Motor neuron (in vitro differentiated cells): ENCODE data around the gene TUBB3. TPM values are rescaled to one million over a fixed set of nuclear protein-coding genes. Genes with fewer than 3 reads are reported as not detected.

ENCODE experiments used
- ATAC-seq, 8 experiments: fragments of 200-7000 bp; cut with Tn5 transposase; replicated peaks in 6 of 8; 2 replicates each; pipeline ENCODE4 v1.8.0; 2021; ENCODE audit warnings: mild to moderate bottlenecking in 8 of 8, moderate library complexity in 8 of 8
- H3K27ac ChIP-seq, 2 donors: fragments of 250-450 bp; sonication (Bioruptor Pico); 2 replicates each; pipeline ENCODE4 v1.9.0; 2021; ENCODE audit warnings: antibody characterized with exemption in 2 of 2, mild to moderate bottlenecking in 2 of 2, moderate library complexity in 1 of 2
- H3K4me1 ChIP-seq, 2 donors: fragments of 250-450 bp; sonication (Bioruptor Pico); replicated peaks in 1 of 2; 2 replicates each; pipeline ENCODE4 v1.6.1; 2021; ENCODE audit warnings: antibody characterized with exemption in 2 of 2, mild to moderate bottlenecking in 2 of 2, moderate library complexity in 1 of 2
- H3K4me3 ChIP-seq, 5 donors: fragments of 250-450 bp; sonication (Bioruptor Pico); 2 replicates each; pipeline ENCODE4 v1.9.0; 2021; ENCODE audit warnings: antibody characterized with exemption in 5 of 5, mild to moderate bottlenecking in 5 of 5, moderate library complexity in 4 of 5
- WGBS, 10 experiments: fragments of 450-650 bp; shearing (Covaris generic); methylation state at CpG; one replicate each; pipeline ENCODE4 v1.0.0; 2022; 5-methylcytosine and 5-hydroxymethylcytosine counted together
- in situ Hi-C, 9 experiments: fragments of 400-800 bp; cut with MboI; loops; one replicate each; pipeline ENCODE4 v1.15.0; 2021; ENCODE audit warnings: low sequenced_read_pairs in 9 of 9, low pct_unique_long_range_greater_than_20kb in 2 of 9; ENCODE audit not compliant: unreplicated experiment in 9 of 9
- total RNA-seq, 8 experiments: library from RNA; unstranded; fragments of 300-600 nt; gene quantifications; 2 replicates each; pipeline versions ENCODE4 v1.2.3 to v1.2.4, GENCODE V29; 2022

TUBB3 gene
- total RNA-seq, 8 experiments from 2014 or later: 34.7 to 2,215 (median 670) TPM

DNA sequence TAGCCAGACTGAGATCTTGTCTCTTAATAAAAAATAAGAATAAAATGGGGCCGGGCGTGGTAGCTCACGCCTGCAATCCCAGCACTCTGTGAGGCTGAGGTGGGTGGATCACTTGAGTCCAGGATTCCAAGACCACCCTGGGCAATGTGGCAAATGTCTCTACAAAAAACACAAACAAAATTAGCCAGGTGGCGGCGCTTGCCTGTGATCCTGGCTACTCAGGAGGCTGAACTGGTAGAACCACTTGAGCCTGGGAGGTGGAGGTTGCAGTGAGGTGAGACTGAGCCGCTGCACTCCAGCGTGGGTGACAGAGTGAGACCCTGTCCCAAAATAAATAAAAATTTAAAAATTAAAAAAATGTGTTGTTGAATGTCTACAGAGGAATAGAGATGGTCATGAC lies 22.5 kb downstream of the TUBB3 start:
- no peak for ATAC-seq
- in situ Hi-C loops: no loop called here
- H3K27ac ChIP-seq: no peak overlapping the region
- H3K4me1 ChIP-seq: peaks cover 9% of the 10 kb centered on the region in 2 donors
- WGBS, 10 experiments: 18 to 88% (median 59%) methylated on average over 2 to 7 of the region's 7 CpGs; no CpG with 5 or more reads in 3 of the 10 experiments
- H3K4me3 ChIP-seq: no peak overlapping the region

DNA sequence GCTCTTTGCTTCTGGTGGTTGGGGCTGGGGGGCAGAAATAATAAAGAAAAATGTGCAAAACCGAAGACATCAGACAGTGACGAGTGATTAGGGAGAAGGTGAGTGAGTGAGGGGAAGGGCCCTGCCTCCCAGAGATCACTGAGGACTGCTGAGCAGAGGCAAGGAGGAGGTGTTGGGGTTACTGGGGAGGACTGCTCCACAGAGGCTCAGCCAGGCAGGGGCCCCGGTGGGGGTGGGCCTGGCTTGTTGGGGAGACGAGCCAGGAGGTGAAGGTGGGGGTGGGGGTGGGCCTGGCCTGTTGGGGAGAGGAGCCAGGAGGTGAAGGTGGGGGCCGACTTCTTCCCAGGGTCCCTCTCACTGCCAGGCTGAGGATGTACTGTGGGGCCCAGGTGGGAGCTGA lies 23.4 kb downstream of the TUBB3 start:
- in situ Hi-C loops: no loop called here
- ATAC-seq: no peak
- H3K4me3 ChIP-seq: no peak overlapping the region
- H3K4me1 ChIP-seq: peaks cover 9% of the 10 kb centered on the region in 2 donors
- 65 to 93% (median 72%) methylated on average over 1 to 2 of the region's 5 CpGs; no CpG with 5 or more reads in 3 of the 10 experiments for WGBS, 10 experiments
- no peak overlapping the region for H3K27ac ChIP-seq

DNA sequence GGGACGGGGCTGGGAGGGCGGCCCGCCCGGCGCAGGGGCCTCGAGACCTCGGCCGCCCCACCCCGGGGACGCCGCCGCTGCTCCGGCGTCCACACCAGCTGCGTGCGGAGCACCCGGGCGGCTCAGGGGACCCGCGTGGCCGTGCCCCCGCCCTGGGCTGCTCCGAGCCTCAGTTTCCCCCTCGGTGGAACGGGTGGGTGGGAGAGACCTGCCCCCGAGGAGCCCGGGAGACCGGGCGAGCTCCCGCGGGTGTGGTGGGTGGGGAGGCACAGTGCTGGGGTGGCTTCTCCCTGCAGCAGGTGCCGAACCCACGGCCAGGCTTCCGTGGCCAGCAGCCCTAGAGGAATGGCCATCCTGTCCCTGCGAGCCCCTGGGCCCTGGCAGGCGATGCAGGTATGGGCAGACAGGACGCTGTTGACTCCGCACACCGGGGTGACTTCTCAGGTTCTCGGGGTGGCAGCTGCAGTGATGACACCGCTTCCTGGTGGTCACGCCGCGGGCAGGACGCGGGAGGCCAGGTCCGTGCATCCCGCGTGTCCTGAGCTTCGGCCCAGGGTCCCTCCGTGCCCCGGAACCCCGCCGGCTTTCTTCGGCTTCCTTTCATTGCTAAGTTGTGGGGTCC lies 26.1 kb downstream of the TUBB3 start:
- peaks cover 9% of the 10 kb centered on the region in 2 donors for H3K4me1 ChIP-seq
- ATAC-seq: peak; percentile 14 to 28 (median 24)
- WGBS, 10 experiments: 33% methylated on average over 5 of the region's 55 CpGs; no CpG with 5 or more reads in 9 of the 10 experiments
- no peak overlapping the region for H3K27ac ChIP-seq
- H3K4me3 ChIP-seq: peak overlapping the region; percentile 53 to 83 (median 62)
- in situ Hi-C loops: no loop called here

DNA sequence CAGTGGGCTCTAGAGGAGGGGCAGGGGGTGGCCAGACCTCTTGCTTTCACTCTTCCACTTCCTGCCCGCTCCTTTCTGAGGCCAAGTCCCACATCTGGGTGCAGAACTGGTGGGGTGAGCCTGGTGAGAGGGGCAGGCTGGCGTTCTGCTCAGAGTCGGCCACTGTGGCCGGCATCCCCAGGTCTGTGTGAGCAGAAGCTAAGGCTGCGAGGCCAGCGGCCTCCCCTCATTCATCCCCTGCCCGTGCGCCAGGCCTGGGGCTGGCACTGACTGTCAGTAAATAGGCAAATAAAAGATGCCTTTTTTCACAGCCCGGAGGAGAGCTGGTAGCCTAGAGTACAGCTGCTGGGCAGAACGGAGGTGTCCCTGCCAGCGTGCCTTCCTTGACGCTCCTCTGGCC lies 26.6 kb downstream of the TUBB3 start:
- in situ Hi-C loops: no loop called here
- ATAC-seq: peak in 1 of 8 experiments; percentile 3
- peak overlapping the region; percentile 53 to 83 (median 62) for H3K4me3 ChIP-seq
- no peak overlapping the region for H3K27ac ChIP-seq
- peaks cover 9% of the 10 kb centered on the region in 2 donors for H3K4me1 ChIP-seq
- WGBS, 10 experiments: 20 to 86% (median 70%) methylated on average over 1 to 2 of the region's 12 CpGs; no CpG with 5 or more reads in 6 of the 10 experiments

DNA sequence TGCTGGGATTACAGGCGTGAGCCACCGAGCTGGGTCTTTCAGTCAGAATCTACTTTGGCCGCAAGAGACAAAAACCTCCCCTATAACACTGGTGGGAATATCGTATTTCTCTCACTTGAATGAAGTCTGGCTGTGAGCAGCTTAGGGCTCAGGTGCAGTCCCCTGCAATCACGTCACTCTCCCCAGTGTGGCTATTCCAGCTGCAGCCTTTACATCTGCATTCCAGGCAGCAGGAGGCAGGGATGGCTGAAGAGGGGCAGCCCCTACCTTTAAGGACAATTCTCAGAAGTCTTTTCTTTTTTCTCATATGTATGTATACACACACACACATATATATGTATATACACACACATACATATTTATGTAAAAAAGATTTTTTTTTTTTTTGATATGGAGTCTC lies 28.4 kb downstream of the TUBB3 start:
- in situ Hi-C loops: no loop called here
- peaks cover 9% of the 10 kb centered on the region in 2 donors for H3K4me1 ChIP-seq
- H3K4me3 ChIP-seq: no peak overlapping the region
- H3K27ac ChIP-seq: no peak overlapping the region
- ATAC-seq: no peak
- WGBS, 10 experiments: 93 to 100% (median 100%) methylated on average over 1 to 3 of the region's 5 CpGs; no CpG with 5 or more reads in 4 of the 10 experiments

GRCh38 chr16:89952049-89952448 lies 28.9 kb downstream of the TUBB3 start:
- no peak for ATAC-seq
- 80 to 100% (median 100%) methylated on average over 1 to 4 of the region's 12 CpGs; no CpG with 5 or more reads in 4 of the 10 experiments for WGBS, 10 experiments
- in situ Hi-C loops: no loop called here
- H3K27ac ChIP-seq: no peak overlapping the region
- H3K4me3 ChIP-seq: no peak overlapping the region
- peaks cover 9% of the 10 kb centered on the region in 2 donors for H3K4me1 ChIP-seq

DNA sequence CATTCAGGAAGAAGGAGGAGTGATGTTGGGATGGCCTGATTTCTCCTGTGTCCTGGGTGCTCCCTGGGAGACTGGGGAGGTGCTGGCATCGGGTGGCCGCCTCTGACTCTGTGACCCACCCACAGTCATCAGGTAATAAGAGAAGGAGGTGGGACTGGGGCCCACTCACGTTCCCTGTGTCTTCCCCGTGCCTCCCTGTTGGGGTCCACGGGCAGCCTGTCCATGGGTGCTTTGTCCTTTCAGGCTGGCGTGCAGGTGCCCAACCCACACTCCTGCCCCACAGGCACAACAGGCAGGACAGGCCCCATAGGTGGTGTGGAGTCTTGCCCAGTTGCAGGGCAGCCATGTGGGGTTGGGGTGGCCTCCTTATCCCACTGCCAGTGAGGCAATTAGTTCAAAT lies 29.4 kb downstream of the TUBB3 start:
- H3K4me1 ChIP-seq: peaks cover 8 to 10% of the 10 kb centered on the region in 2 donors
- no peak overlapping the region for H3K27ac ChIP-seq
- H3K4me3 ChIP-seq: no peak overlapping the region
- no peak for ATAC-seq
- in situ Hi-C loops: no loop called here
- 85 to 100% (median 100%) methylated on average over 1 to 4 of the region's 6 CpGs; no CpG with 5 or more reads in 4 of the 10 experiments for WGBS, 10 experiments

GRCh38 chr16:89953671-89954406 lies 30.7 kb downstream of the TUBB3 start:
- no peak overlapping the region for H3K27ac ChIP-seq
- no peak overlapping the region for H3K4me3 ChIP-seq
- 79 to 100% (median 90%) methylated on average over 1 to 6 of the region's 11 CpGs; no CpG with 5 or more reads in 5 of the 10 experiments for WGBS, 10 experiments
- peaks cover 10 to 15% of the 10 kb centered on the region in 2 donors for H3K4me1 ChIP-seq
- no peak for ATAC-seq
- in situ Hi-C loops: no loop called here

DNA sequence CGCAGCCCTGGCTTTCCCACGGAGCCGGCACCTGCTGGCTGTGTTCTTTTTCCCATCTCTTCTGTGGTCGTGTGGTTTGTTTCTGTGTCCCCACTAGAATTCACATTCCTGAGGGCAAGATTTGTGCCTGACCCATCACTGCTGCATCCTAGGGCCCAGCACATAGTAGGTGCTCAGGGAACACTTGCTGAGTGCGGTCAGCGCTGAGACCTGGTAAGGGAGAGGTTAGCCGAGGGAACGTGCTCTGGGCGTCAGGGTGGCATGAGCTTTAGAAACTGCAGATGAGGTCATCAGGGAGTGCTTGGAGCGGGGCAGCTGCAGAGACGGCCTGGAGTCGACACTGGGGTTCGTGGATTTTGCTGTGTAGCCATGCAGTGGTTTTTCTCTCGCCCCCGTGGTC lies 31.3 kb downstream of the TUBB3 start:
- H3K4me1 ChIP-seq: peaks cover 8 to 13% of the 10 kb centered on the region in 2 donors
- no peak overlapping the region for H3K27ac ChIP-seq
- ATAC-seq: no peak
- WGBS, 10 experiments: 92 to 100% (median 100%) methylated on average over 1 to 6 of the region's 15 CpGs; no CpG with 5 or more reads in 3 of the 10 experiments
- no peak overlapping the region for H3K4me3 ChIP-seq
- in situ Hi-C loops: no loop called here

GRCh38 chr16:89955001-89955685 lies 32.0 kb downstream of the TUBB3 start:
- in situ Hi-C loops: no loop called here
- H3K4me3 ChIP-seq: no peak overlapping the region
- ATAC-seq: no peak
- WGBS, 10 experiments: 80 to 100% (median 94%) methylated on average over 1 to 7 of the region's 15 CpGs; no CpG with 5 or more reads in 6 of the 10 experiments
- no peak overlapping the region for H3K27ac ChIP-seq
- H3K4me1 ChIP-seq: peaks cover 5 to 9% of the 10 kb centered on the region in 2 donors

- H3K4me1 ChIP-seq: peaks cover 5 to 9% of the 10 kb centered on the region in 2 donors
- in situ Hi-C loops: no loop called here
- ATAC-seq: no peak
- no peak overlapping the region for H3K27ac ChIP-seq
- WGBS, 10 experiments: 90 to 100% (median 99%) methylated on average over 1 to 11 of the region's 15 CpGs; no CpG with 5 or more reads in 1 of the 10 experiments
- no peak overlapping the region for H3K4me3 ChIP-seq
Measured at GRCh38 chr16:89956505-89957215, 33.5 kb downstream of the TUBB3 start.

- WGBS, 10 experiments: 88 to 100% (median 100%) methylated on average over 1 to 8 of the region's 23 CpGs; no CpG with 5 or more reads in 5 of the 10 experiments
Measured at GRCh38 chr16:89957216-89957785, 34.2 kb downstream of the TUBB3 start.

More at GRCh38 chr16:89957216-89957785, 34.2 kb downstream of the TUBB3 start:
- H3K27ac ChIP-seq: peak overlapping the region; percentile 72 to 75
- peak overlapping the region in 1 of 5 donors; percentile 6 for H3K4me3 ChIP-seq
- in situ Hi-C loops: no loop called here
- peaks cover 5 to 9% of the 10 kb centered on the region in 2 donors for H3K4me1 ChIP-seq
- ATAC-seq: no peak
